ENCODE data around the gene PPEF1.

DNA sequence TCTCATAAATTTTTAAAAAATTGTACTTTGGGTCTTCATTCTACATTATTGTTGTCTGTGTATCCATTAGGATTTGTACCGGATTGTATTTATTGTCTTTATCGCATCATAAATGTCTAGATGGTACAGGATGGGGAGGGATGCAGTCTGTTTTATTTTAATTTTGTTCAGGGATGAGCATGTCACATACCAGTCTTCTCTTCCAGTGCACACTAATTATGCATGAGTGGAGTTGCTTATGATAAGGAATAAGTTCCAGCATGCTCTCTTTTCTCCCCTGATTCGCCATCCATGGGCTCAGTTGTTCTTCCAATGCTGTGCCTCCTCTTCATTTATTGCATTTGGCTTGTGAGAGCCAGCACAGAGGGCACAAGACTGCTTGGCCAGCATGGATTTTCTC, 54.3 kb downstream of the PPEF1 start:
- TF ChIP-seq POLR2A (IDR thresholded peaks at IDR 0.05; ENCODE audit: low read depth, low read length) (no peak), POLR2AphosphoS5 (IDR thresholded peaks at IDR 0.05; ENCODE audit: low read depth, low read length) (no peak)

Data from GM12891 (cell line).